Esophagus mucosa (tissue), 1 donor: Measurements from ENCODE around the gene YTHDF2. TPM values are rescaled to one million over a fixed set of nuclear protein-coding genes. Genes with fewer than 3 reads are reported as not detected.
"Not testable (repeated sequence)": the region's sequence is repeated elsewhere in the genome, so short reads cannot be mapped to it uniquely, and the experiment has no call there.

Source experiments
- ATAC-seq: fragments of 200-7000 bp; cut with Tn5 transposase; one replicate; pipeline ENCODE4 v1.9.1; 2020
- total RNA-seq: library from RNA; stranded (reverse); gene quantifications from one replicate; pipeline ENCODE4 v1.2.4, GENCODE V29; 2023
- donor health status: DM: yes; HTN: yes; CAD: no.

YTHDF2 gene
- total RNA-seq, 1 donor from 2014 or later, result 61.2 TPM

DNA sequence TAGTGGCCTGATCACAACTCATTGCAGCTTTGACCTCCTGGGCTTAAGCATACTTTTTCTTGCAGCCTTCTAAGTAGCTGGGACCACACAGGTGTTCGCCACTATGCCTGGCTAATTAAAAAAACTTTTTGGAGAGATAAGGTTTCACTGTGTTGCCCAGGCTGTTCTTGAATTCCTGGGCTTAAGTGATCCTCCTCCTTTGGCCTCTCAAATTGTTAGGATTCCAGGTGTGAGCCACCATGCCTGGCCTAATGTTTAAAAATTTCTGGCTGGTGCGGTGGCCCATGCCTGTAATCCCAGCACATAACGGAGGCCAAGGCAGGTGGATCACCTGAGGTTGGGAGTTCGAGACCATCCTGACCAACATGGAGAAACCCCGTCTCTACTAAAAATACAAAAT, 24.4 kb downstream of the YTHDF2 start:
- no peak for ATAC-seq

DNA sequence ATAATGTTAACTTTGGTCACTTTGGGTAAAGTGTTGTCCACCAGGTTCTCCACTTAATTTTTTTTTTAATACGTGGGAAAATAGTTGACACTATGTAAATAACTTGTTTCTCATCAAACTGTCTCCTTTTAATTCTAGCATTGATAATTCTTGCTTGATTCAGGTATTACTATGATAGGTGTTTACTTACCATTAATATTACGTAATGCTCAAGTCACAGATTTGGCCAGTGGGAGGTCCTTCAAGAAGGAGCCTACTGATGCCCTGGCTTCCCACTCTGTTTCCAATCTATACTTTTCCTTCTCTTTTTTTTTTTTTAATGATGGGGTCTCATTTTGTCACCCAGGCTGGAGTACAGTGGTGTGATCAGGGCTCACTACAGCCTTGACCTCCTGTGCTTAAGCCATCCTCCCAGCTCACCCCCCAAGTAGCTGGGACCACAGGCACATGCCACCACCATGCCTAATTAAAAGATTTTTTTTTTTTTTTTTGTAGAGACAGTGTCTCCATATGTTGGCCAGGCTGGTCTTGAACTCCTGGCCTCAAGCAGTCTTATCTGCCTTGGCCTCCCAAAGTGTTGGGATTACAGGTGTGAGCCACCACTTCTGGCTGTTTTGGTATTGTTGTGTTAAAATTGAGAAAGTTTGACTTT, 29.9 kb downstream of the YTHDF2 start:
- ATAC-seq, result no peak

DNA sequence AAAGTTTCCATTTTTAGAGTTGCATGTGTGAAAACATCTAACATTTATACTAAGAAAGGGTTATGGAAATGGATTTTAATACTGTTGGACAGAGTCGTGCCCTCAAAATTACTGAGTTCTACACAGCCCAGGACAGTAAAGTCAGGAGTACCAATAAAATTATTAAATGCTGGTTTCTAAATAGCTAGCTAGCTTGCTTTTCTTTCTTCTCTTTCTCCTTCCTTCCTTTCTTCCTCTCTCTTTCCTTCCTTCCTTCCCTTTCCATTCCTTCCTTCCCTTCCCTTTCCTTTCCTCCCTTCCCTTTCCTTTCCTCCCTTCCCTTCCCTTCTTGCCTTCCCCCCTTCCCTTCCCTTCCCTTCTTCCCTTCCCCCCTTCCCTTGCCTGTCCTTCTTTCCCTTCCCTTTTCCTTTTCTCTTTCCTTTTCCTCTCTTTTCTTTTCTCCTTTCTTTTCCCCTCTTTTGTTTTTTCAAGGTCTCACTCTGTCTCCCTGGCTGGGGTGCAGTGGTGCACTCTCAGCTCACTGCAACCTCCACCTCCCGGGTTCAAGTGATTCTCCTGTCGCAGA, 33.9 kb downstream of the YTHDF2 start:
- no peak for ATAC-seq

DNA sequence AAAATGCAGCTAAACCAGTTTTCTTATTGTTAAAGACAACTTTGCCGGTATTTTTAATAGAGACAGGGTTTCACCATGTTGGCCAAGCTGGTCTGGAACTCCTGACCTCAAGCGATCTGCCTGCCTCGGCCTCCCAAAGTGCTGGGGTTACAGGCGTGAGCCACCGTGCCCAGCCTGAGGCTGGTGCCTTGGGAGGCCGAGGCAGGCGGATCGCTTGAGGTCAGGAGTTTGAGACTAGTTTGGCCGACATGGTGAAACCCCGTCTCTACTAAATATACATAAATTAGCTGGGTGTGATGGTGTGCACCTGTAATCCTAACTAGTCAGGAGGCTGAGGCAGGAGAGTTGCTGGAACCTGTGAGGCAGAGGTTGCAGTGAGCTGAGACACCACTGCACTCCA, 35.2 kb downstream of the YTHDF2 start:
- ATAC-seq, result not testable (repeated sequence)

DNA sequence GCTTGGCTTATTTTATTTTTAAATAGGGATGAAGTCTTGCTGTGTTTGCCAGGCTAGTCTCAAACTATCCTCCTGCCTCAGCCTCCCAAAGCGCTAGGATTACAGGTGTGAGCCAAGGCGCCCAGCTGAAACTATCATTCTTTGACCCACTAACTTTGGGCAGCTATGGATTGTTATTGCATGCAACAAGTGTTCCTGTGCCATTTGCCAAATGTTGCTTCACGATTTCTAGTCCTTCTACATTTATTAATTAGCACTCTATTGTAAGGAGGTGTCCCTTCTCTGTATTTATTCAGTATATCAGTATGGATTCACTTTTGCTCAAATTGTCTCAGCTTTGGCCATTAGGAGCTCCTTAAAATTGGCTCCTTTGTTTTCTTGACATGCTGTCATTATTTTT, 36.4 kb downstream of the YTHDF2 start:
- no peak for ATAC-seq

DNA sequence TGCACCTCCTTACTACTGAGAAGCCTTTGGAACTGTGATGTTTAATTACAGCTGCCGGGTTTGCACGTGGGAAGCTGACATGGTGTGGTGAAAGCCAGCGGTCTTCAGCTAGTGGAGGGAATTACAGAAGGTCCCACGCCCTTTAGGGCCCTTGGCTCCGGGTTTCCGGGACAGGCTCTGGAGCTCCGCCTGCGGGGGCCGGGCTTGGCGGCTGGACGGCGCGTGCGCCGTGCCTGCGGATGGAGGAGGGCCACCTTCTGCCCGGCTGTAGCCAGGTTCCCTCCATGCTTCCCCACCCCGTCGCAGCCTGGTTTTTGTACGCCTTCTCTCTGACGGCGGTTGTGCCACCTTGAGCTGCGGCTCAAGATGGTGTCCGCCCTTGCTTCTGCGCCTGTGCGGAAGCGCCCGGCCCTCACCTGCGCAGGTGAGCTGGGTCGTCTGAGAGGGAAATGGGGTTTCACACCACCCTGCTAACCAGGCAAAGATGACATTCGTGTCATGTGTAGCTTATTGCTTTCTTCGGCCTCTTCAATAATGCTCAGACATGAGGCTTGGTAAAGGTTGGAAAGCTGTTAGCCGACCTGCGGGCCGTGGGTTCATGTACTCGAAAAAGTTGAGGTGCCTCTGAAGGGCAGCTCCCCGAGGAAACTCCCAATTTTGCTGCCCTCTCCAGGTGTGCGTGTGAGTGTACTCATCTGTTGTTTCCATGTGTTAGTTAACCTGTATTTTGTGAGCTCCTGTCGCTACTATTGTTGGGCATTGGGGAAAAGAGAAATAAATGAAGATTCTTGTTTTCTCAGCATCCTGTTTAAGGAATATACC, 38.6 kb downstream of the YTHDF2 start:
- ATAC-seq, result peak; percentile 92

DNA sequence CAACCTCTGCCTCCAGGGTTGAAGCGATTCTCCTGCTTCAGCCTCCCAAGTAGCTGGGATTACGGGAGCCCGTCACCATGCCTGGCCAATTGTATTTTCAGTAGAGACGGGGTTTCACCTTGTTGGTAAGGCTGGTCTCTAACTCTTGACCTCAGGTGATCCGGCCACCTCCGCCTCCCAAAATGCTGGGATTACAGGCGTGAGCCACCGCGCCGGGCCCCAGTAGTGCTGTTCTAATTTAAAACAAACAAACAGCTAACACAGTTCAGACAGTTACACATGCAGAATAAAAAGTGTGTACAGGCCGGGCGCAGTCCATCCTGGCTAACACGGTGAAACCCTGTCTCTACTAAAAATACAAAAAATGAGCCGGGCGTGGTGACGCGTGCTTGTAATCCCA, 39.6 kb downstream of the YTHDF2 start:
- ATAC-seq, result no peak

DNA sequence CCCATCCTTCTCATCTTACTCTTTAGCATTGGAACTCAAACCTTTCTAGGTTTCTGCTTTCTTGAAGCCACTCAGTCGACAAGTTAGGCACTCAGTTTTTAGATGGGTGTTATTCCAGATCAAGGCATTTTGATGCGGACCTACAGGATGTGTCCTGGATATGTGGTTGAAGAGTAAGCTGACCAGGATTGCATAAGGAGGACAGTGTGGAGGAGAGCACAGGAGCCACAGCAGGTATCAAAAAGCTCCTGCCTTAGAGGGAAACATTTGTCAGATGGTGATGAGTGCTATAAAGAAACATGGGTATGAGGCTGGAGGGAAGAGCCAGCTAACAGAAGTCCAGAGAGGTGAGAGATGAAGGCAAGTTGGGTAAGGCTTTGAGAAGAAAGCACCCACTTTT, 41.3 kb downstream of the YTHDF2 start:
- ATAC-seq, result no peak

DNA sequence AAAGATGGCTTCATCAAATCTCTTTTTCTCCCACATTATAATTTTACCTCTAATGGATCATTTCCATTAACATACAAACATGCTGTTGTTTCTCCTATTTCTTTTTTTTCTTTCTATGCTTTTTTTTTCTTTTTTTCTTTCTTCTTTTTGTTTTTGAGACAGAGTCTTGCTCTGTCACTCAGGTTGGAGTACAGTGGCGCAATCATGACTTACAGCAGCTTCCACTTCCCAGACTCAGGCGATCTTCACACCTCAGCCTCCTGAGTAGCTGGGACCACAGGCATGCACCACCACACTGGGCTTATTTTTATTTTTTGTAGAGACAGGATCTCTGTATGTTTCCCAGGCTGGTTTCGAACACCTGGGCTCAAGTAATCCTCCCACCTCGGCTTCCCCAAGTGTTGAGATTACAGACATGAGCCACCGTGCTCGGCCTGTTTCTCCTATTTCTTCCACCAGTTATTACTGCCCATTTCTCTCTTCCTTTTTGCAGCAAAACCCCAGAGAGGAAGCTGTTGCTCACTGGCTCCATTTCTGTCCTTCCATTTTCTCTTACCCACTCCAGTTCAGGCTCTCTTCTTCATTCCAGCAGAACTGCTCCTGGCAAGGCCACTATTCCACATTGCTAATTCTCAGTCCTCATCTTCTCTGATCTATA, 43.1 kb downstream of the YTHDF2 start:
- no peak for ATAC-seq

DNA sequence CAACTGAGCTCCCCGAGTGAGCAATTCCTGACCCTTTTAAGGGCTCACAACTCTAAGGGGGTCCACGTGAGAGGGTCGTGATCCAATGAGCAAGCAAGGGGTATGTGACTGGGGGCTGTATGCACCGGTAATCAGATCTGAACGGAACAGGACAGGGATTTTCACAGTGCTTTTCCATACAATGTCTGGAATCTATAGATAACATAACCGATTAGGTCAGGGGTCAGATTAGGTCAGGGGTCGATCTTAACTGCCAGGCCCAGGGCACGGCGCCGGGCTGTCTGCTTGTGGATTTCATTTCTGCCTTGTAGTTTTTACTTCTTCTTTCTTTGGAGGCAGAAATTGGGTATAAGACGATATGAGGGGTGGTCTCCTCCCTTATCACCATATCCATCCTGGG, 44.6 kb downstream of the YTHDF2 start:
- no peak for ATAC-seq

DNA sequence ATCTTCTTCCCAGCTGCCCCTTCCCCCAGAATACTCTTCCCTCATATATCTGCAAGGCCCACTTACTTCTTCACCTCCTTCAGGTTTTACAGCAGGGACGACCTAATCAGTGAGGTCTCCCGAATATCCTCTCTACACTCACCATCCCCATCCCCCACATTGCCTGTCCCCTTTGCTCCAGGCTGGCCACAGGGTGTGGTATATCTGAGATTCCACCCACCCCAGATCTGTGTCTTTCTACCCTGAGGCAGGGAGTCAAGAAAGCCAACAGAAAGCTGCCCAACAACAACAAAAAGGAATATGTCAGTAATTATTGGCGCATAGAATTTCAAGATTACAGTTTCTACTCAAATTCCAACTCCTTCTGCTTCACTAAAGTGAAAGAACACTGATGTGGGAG, 45.3 kb downstream of the YTHDF2 start:
- no peak for ATAC-seq

DNA sequence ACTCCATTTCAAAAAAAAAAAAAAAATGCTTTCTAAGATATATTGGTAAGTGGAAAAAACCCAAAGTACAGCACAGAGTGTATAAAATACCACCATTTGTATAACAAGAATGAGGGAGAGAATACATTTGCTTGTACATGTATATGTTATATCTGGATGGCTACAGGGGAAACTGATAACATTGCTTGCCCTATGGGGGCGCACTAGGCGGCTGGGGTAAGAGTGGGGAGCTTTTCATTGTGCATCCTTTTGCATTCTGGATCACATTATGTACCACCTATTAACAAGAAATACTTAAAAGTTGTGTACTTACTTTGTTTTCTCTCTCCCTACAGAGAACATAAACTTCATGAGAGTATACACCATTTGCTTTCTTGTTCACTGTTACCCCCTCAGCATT, 46.6 kb downstream of the YTHDF2 start:
- ATAC-seq, result no peak

DNA sequence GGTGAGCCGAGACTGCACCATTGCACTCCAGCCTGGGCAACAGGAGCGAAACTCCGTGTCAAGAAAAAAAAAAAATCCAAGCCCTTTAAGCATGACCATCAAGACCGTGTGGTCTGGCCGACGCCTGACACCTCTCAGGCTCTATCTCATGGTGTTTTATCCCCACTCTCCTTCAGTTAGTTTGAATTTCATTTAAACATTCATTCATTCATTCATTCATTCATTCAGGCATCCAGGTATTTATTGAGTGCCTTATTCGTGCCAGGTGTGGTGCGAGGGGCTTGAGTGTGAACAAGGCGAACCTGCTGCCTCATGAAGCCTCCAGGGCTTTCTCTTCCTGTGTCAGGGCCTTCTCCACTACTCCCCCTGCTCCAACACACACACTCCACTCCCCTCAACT, 52.7 kb downstream of the YTHDF2 start:
- ATAC-seq, result no peak

DNA sequence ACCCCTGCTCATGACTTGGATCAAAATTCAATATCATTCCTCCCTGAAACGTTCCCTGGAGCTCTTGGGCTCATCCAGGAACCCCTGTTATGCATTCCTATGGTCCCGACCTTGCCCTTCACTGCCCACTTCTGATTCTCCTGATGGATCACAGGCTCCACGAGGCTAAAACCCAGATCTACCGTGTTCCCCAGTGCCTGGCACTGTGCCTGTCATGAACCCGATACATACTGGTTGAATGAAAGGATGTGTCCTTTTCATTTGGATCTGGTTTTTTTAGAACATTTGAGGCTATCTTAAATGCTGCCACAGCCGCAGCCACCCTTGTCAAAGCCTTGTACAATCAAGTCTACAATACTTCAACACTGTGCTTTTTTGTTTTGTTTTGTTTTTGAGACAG, 53.1 kb downstream of the YTHDF2 start:
- ATAC-seq, result no peak

DNA sequence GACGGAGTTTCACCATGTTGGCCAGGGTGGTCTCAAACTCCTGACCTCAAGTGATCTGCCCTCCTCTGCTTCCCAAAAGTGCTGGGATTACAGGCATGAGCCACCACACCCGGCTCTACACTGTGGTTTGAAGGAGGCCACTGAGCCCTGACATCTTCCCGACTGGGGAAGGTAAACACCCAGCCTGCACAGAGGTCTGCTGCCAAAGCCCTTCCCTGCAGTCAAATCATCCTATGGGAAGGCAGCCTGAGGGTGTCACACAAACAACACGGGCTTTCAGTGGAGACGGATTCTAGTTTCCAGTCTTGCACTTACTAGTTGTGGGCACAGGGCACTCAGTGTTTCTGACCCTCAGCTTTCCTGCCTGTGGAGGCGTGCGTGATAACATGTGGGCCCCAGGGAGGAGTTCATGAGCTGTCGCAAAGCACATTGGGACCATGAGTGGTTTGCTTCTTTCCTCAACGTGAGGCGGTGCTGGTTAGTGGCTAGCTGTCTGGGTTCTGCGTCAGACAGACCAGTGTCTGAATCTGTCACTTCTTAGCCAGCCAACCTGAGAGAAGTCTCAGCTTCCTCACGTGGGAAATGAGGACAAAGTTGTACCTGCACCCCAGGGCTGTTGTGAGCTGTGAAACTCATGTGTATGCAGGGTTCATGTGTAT, 53.8 kb downstream of the YTHDF2 start:
- no peak for ATAC-seq

DNA sequence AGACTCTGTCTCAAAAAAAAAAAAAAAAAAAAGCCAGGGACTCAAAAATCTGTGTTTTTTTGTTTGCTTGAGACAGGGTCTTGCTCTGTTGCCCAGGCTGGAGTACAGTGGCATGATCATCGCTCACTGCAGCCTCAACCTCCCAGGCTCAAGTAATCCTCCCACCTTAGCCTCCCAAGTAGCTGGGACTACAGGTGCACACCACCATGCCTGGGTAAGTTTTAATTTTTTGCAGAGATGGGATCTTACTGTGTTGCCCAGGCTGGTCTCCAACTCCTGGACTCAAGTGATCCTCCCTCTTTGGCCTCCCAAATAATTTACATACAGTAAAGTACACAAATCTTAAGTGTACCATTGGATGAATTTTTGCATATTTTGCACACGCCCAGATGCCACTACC, 55.2 kb downstream of the YTHDF2 start:
- ATAC-seq, result not testable (repeated sequence)

DNA sequence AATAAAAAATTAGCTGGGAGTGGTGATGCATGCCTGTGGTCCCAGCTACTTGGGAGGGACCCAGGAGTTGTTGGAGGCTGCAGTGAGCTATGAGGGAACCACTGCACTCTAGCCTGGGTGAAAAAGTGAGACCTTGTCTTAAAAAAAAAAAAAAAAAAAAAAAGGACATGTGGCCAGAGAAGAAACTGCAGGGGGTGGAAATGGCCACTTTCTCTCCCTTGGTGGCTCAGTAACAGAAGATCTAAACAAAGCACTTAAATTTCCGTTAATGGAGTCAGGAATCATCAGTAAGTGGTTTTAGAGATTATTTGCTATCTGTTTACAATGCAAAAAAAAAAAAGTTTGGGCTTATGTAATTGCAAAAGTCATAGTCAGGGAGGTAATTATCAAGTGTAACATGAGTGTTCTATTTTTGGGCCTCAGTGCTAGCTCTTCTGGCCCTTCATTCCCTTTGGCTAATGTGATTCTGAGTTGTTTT, 55.9 kb downstream of the YTHDF2 start:
- ATAC-seq, result no peak

DNA sequence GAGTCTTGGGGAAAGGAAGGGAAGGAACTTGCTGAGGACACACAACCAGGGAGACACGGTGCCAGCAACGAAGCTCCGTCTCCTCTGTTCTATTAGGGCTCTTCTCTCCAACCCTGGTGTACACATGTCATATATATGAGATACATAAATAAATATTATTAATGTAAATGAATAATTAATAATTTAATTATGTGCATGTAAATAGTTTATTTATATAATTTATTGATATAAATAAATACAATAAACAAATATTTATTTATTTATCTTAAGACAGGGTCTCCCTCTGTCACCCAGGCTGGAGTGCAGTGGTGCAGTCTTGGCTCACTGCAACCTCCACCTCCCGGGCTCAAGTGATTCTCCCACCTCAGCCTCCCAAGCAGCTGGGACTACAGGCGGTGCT, 57.8 kb downstream of the YTHDF2 start:
- not testable (repeated sequence) for ATAC-seq

DNA sequence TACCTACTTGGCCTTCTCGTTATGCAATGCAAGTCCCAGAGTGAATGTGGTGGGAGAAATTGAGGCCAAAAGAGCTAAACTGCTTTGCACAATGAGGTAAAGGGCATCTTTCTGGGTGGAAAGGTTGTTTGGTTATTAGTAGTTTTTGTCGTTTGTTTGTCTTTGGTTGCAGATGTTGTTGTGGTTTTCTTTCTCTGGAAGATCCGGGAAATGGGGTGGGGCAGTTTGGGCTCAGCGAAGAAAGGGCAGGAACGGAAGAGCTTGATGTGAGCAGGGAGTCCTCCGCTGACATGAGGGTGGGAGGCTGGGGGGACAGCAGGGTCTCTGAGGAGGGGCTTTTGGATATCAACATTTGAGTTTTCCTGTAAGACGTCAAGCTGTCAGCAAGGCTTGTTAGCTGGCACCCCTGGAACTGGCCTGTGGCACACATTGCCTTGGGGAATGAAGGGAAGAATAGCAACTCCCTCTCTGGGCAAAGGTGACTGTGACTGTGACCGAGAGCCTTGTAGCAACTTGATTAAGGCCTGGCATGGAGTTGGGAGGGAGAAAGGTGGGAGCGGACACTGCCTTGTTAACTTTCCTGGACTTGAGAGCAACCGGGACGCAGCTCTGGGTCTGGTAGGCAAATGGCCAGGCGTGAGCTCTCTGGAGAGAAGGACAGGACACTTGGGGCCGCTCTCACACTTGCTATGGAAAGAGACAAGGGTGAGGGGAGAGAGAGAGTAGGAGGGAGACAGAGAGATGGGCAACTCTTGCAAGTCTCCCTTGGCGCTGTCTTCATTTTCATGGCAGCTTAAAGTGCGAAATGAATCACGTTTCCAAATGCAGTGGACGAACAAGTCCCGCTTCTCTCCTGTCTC, 59.8 kb downstream of the YTHDF2 start:
- no peak for ATAC-seq

DNA sequence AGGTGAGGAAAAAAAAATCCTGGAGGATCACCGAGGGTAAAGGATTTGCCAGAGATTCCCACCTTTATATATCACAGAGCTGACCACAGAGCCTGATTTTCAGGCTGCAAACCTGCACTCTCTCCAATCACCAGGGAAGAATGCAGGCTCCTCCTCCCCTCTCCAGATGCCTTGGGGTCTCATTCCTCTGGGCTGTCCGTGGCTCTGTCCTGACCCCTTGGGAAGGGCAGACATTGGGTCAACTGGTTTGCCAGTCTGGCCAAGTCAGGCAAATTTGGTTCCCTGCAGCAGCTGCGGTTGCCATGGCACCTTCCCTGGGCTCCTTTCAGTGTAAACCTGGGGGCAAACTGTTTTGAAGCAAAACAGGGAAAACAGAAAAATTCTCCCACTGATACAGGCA, 63.6 kb downstream of the YTHDF2 start:
- no peak for ATAC-seq

DNA sequence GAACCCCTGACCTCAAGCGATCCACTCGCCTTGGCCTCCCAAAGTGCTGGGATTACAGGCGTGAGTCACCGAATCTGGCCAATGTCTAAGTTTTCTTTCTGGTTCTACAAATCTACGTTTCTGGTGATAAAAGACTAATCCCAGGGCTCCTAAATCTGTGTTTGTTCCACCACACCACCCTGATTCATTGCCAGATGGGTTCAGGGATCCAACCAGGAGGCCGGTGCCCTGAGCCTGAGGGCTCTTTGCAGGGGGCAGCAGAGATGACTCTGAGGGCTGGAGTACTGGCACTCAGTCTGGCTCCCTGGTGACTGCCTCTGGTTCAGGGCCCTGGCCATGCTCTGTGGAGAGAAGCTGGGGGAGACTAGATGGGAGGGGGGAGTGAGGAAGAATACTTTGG, 64.7 kb downstream of the YTHDF2 start:
- ATAC-seq, result no peak

DNA sequence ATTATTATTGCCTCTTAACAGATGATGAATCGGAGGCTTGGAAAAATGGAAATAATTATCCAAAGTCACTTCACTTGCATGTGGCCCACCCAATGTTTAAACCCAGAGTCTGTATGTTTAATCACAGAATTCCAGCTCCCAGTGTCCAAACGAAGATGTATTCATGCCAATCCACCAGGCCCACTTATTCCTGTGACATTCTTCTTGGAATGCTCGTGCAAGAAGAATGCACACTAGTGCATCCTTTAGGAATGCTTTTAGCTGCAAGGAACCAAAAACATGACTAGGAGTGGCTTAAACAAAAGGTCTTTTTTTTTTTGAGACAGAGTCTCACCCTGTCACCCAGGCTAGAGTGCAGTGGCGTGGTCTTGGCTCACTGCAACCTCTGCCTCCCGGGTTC, 66.3 kb downstream of the YTHDF2 start:
- no peak for ATAC-seq
